Motor neuron (in vitro differentiated cells): ENCODE data around the gene IQCE. TPM values are rescaled to one million over a fixed set of nuclear protein-coding genes. Genes with fewer than 3 reads are reported as not detected.

Experiments
- ATAC-seq, 8 experiments: fragments of 200-7000 bp; cut with Tn5 transposase; replicated peaks in 6 of 8; 2 replicates each; pipeline ENCODE4 v1.8.0; 2021; ENCODE audit warnings: mild to moderate bottlenecking in 8 of 8, moderate library complexity in 8 of 8
- H3K27ac ChIP-seq, 2 donors: fragments of 250-450 bp; sonication (Bioruptor Pico); 2 replicates each; pipeline ENCODE4 v1.9.0; 2021; ENCODE audit warnings: antibody characterized with exemption in 2 of 2, mild to moderate bottlenecking in 2 of 2, moderate library complexity in 1 of 2
- H3K4me1 ChIP-seq, 2 donors: fragments of 250-450 bp; sonication (Bioruptor Pico); replicated peaks in 1 of 2; 2 replicates each; pipeline ENCODE4 v1.6.1; 2021; ENCODE audit warnings: antibody characterized with exemption in 2 of 2, mild to moderate bottlenecking in 2 of 2, moderate library complexity in 1 of 2
- H3K4me3 ChIP-seq, 5 donors: fragments of 250-450 bp; sonication (Bioruptor Pico); 2 replicates each; pipeline ENCODE4 v1.9.0; 2021; ENCODE audit warnings: antibody characterized with exemption in 5 of 5, mild to moderate bottlenecking in 5 of 5, moderate library complexity in 4 of 5
- WGBS, 10 experiments: fragments of 450-650 bp; shearing (Covaris generic); methylation state at CpG; one replicate each; pipeline ENCODE4 v1.0.0; 2022; 5-methylcytosine and 5-hydroxymethylcytosine counted together
- in situ Hi-C, 9 experiments: fragments of 400-800 bp; cut with MboI; loops; one replicate each; pipeline ENCODE4 v1.15.0; 2021; ENCODE audit warnings: low sequenced_read_pairs in 9 of 9, low pct_unique_long_range_greater_than_20kb in 2 of 9; ENCODE audit not compliant: unreplicated experiment in 9 of 9
- total RNA-seq, 8 experiments: library from RNA; unstranded; fragments of 300-600 nt; gene quantifications; 2 replicates each; pipeline versions ENCODE4 v1.2.3 to v1.2.4, GENCODE V29; 2022

IQCE gene
- total RNA-seq, 8 experiments from 2014 or later = 5.5 to 26.5 (median 6.5) TPM

GRCh38 chr7:2611922-2612321 is 53.1 kb downstream of the IQCE start:
- H3K4me3 ChIP-seq = no peak overlapping the region
- H3K27ac ChIP-seq = no peak overlapping the region
- no peak for ATAC-seq
- in situ Hi-C loops = no loop called here
- H3K4me1 ChIP-seq = peaks cover 20 to 28% of the 10 kb centered on the region in 2 donors
- 76 to 100% (median 100%) methylated on average over 1 to 2 of the region's 10 CpGs; no CpG with 5 or more reads in 5 of the 10 experiments for WGBS, 10 experiments

GRCh38 chr7:2612445-2613097 is 53.8 kb downstream of the IQCE start:
- in situ Hi-C loops = no loop called here
- ATAC-seq = no peak
- 60 to 100% (median 100%) methylated on average over 1 of the region's 15 CpGs; no CpG with 5 or more reads in 7 of the 10 experiments for WGBS, 10 experiments
- Histone ChIP-seq H3K4me3 (no peak overlapping the region), H3K27ac (no peak overlapping the region), H3K4me1 (peaks cover 27 to 34% of the 10 kb centered on the region in 2 donors)

- Histone ChIP-seq H3K27ac (no peak overlapping the region), H3K4me3 (no peak overlapping the region), H3K4me1 (peaks cover 30 to 42% of the 10 kb centered on the region in 2 donors)
- in situ Hi-C loops = no loop called here
- ATAC-seq = no peak
- 29 to 98% (median 86%) methylated on average over 1 to 8 of the region's 19 CpGs; no CpG with 5 or more reads in 7 of the 10 experiments for WGBS, 10 experiments
Observed at GRCh38 chr7:2613098-2613930, 54.5 kb downstream of the IQCE start.

GRCh38 chr7:2613931-2614600 is 55.3 kb downstream of the IQCE start:
- H3K27ac ChIP-seq = no peak overlapping the region
- no peak overlapping the region for H3K4me3 ChIP-seq
- WGBS, 10 experiments = 0 to 95% (median 88%) methylated on average over 4 to 18 of the region's 22 CpGs
- no peak for ATAC-seq
- in situ Hi-C loops = no loop called here
- peaks cover 30 to 49% of the 10 kb centered on the region in 2 donors for H3K4me1 ChIP-seq

- no peak overlapping the region for H3K4me3 ChIP-seq
Observed at GRCh38 chr7:2614631-2615330, 56.0 kb downstream of the IQCE start.

GRCh38 chr7:2616387-2617324 is 57.9 kb downstream of the IQCE start:
- ATAC-seq = peak in 5 of 8 experiments; percentile 73 to 82 (median 77)
- H3K4me3 ChIP-seq = no peak overlapping the region
- peaks cover 34 to 52% of the 10 kb centered on the region in 2 donors for H3K4me1 ChIP-seq
- peak overlapping the region in 1 of 2 donors; percentile 67 for H3K27ac ChIP-seq
- in situ Hi-C loops = no loop called here
- WGBS, 10 experiments = 0 to 88% (median 57%) methylated on average over 1 to 7 of the region's 33 CpGs; no CpG with 5 or more reads in 3 of the 10 experiments

More at GRCh38 chr7:2614631-2615330, 56.0 kb downstream of the IQCE start:
- Histone ChIP-seq H3K27ac (no peak overlapping the region), H3K4me1 (peaks cover 30 to 49% of the 10 kb centered on the region in 2 donors)
- in situ Hi-C loops = no loop called here
- WGBS, 10 experiments = 0 to 100% (median 81%) methylated on average over 1 to 20 of the region's 22 CpGs
- no peak for ATAC-seq

- no peak overlapping the region for H3K4me3 ChIP-seq
- WGBS, 10 experiments = 5 to 62% (median 43%) methylated on average over 3 to 13 of the region's 22 CpGs; no CpG with 5 or more reads in 6 of the 10 experiments
- peaks cover 42 to 52% of the 10 kb centered on the region in 2 donors for H3K4me1 ChIP-seq
- peak; percentile 33 to 65 (median 47) for ATAC-seq
- peak overlapping the region; percentile 19 to 67 for H3K27ac ChIP-seq
- in situ Hi-C loops = no loop called here
Observed at GRCh38 chr7:2617325-2617905, 58.6 kb downstream of the IQCE start.

GRCh38 chr7:2619116-2619515 is 60.3 kb downstream of the IQCE start:
- no peak for ATAC-seq
- WGBS, 10 experiments = 0 to 84% (median 72%) methylated on average over 1 to 9 of the region's 9 CpGs; no CpG with 5 or more reads in 3 of the 10 experiments
- Histone ChIP-seq H3K4me3 (no peak overlapping the region), H3K4me1 (peaks cover 50 to 59% of the 10 kb centered on the region in 2 donors), H3K27ac (no peak overlapping the region)
- in situ Hi-C loops = no loop called here

GRCh38 chr7:2621061-2621828 is 62.5 kb downstream of the IQCE start:
- H3K27ac ChIP-seq = peak overlapping the region in 1 of 2 donors; percentile 84
- H3K4me3 ChIP-seq = no peak overlapping the region
- 20 to 100% (median 60%) methylated on average over 1 to 14 of the region's 23 CpGs; no CpG with 5 or more reads in 1 of the 10 experiments for WGBS, 10 experiments
- peaks cover 48 to 61% of the 10 kb centered on the region in 2 donors for H3K4me1 ChIP-seq
- ATAC-seq = peak in 6 of 8 experiments; percentile 23 to 64 (median 32)
- in situ Hi-C loops = no loop called here

- peaks cover 40 to 53% of the 10 kb centered on the region in 2 donors for H3K4me1 ChIP-seq
- WGBS, 10 experiments = 9 to 100% (median 63%) methylated on average over 1 to 5 of the region's 12 CpGs; no CpG with 5 or more reads in 6 of the 10 experiments
- H3K27ac ChIP-seq = peak overlapping the region; percentile 49 to 84
- in situ Hi-C loops = no loop called here
- peak in 5 of 8 experiments; percentile 72 to 87 (median 83) for ATAC-seq
- H3K4me3 ChIP-seq = no peak overlapping the region
Observed at GRCh38 chr7:2621948-2622640, 63.3 kb downstream of the IQCE start.
